Endothelial cell of umbilical vein (primary cell): ENCODE data around the gene MEF2A. TPM values are rescaled to one million over a fixed set of nuclear protein-coding genes. Genes with fewer than 3 reads are reported as not detected.

Experiments
- BruUV-seq: library from RNA; stranded (reverse); fragments of 400-500 nt; replicated peaks from 2 replicates; lab custom pipeline; 2021; lab: Mats Ljungman, UMichigan
- CTCF ChIA-PET: fragments of 300-600, 350-600 bp; sonication (Branson Sonifier 250); formaldehyde crosslinking; loops from one replicate; lab custom pipeline; 2021; ENCODE audit warnings: antibody characterized with exemption, inconsistent platforms; lab: Charles Lee
- POLR2A ChIA-PET: fragments of 300-600, 350-600 bp; sonication (Branson Sonifier 250); formaldehyde crosslinking; loops from one replicate; lab custom pipeline; 2021; ENCODE audit warnings: antibody characterized with exemption, inconsistent platforms; lab: Charles Lee
- DNase-seq: peaks from one replicate; pipeline ENCODE4 v3.0.0-alpha.2; 2011; ENCODE audit warnings: low read depth, low spot score
- FAIRE-seq: peaks from 2 replicates; lab custom pipeline; 2011; peaks lifted over from hg19 to GRCh38; lab: Jason Lieb, UNC
- H2AFZ ChIP-seq: 2 replicates; pipeline ENCODE4 v1.6.0; 2012; ENCODE audit warnings: low read depth, low read length, control low read depth, inconsistent platforms
- H3K27ac ChIP-seq: 2 replicates; pipeline ENCODE4 v1.5.1; 2011; ENCODE audit warnings: low read depth, mild to moderate bottlenecking, control low read depth, low read length, moderate library complexity; ENCODE audit not compliant: insufficient read depth
- H3K27me3 ChIP-seq, 2 experiments: 2 replicates each; pipeline versions ENCODE4 v1.6.0 to v1.6.1; 2011; ENCODE audit warnings: low read length in 2 of 2, mixed read lengths in 1 of 2; ENCODE audit not compliant: control insufficient read depth in 2 of 2, insufficient read depth in 2 of 2
- H3K36me3 ChIP-seq, 2 experiments: 2 replicates in 1 of 2; 3 replicates in 1 of 2; pipeline ENCODE4 v1.5.1; 2011; ENCODE audit warnings: low read length in 2 of 2, mild to moderate bottlenecking in 1 of 2, moderate library complexity in 1 of 2; ENCODE audit not compliant: control insufficient read depth in 2 of 2, insufficient read depth in 2 of 2; ENCODE audit errors: extremely low read depth in 1 of 2
- H3K4me1 ChIP-seq: 3 replicates; pipeline ENCODE4 v1.5.1; 2011; ENCODE audit warnings: mild to moderate bottlenecking, low read length; ENCODE audit not compliant: control insufficient read depth, insufficient read depth; ENCODE audit errors: extremely low read depth
- H3K4me2 ChIP-seq: 2 replicates; pipeline ENCODE4 v1.6.1; 2011; ENCODE audit warnings: low read length, control low read depth, mixed read lengths; ENCODE audit not compliant: insufficient read depth
- H3K4me3 ChIP-seq, 3 experiments: fragments of 200-600 bp in 1 of 3; sonication (generic), shearing (Covaris generic) in 1 of 3; replicated peaks in 1 of 3; 2 replicates each; pipeline ENCODE4 v1.5.1; 2011 to 2016; ENCODE audit warnings: control low read depth in 3 of 3, low read length in 3 of 3, mild to moderate bottlenecking in 2 of 3, inconsistent platforms in 1 of 3, low read depth in 1 of 3, moderate library complexity in 1 of 3; ENCODE audit not compliant: insufficient read depth in 1 of 3
- H3K79me2 ChIP-seq: 2 replicates; pipeline ENCODE4 v1.6.0; 2012; ENCODE audit warnings: low read length, inconsistent platforms; ENCODE audit not compliant: control insufficient read depth, insufficient read depth
- H3K9ac ChIP-seq: replicated peaks from 2 replicates; pipeline ENCODE3; 2011; ENCODE audit warnings: low read length, control low read depth; ENCODE audit not compliant: insufficient read depth; ENCODE audit errors: extremely low read depth
- H3K9me1 ChIP-seq: replicated peaks from 3 replicates; pipeline ENCODE4 v1.6.0; 2011; ENCODE audit warnings: mild to moderate bottlenecking, low read length; ENCODE audit not compliant: control insufficient read depth, insufficient read depth; ENCODE audit errors: extremely low read depth
- H3K9me3 ChIP-seq: replicated peaks from 2 replicates; pipeline ENCODE4 v1.5.1; 2012; ENCODE audit warnings: low read length, inconsistent platforms; ENCODE audit not compliant: control insufficient read depth, insufficient read depth
- H4K20me1 ChIP-seq: replicated peaks from 2 replicates; pipeline ENCODE3; 2011; ENCODE audit warnings: mild to moderate bottlenecking, low read length; ENCODE audit not compliant: control insufficient read depth, insufficient read depth; ENCODE audit errors: extremely low read depth
- EZH2 ChIP-seq: IDR thresholded peaks from 2 replicates; pipeline ENCODE4 v1.6.1; 2012; ENCODE audit warnings: borderline replicate concordance, low read depth, mild to moderate bottlenecking, moderate library complexity, low read length, inconsistent platforms; ENCODE audit not compliant: severe bottlenecking
- FOS ChIP-seq: IDR thresholded peaks from 2 replicates; pipeline ENCODE4 v1.6.1; 2011; ENCODE audit warnings: mild to moderate bottlenecking, low read length, moderate library complexity, borderline replicate concordance; ENCODE audit not compliant: insufficient read depth
- GATA2 ChIP-seq: IDR thresholded peaks from 2 replicates; pipeline ENCODE4 v1.7.0; 2011; ENCODE audit warnings: low read depth, mild to moderate bottlenecking, moderate library complexity, mixed read lengths, low read length; ENCODE audit not compliant: insufficient read length, insufficient read depth
- JUN ChIP-seq: IDR thresholded peaks from 2 replicates; pipeline ENCODE4 v1.6.1; 2011; ENCODE audit warnings: borderline replicate concordance, low read depth; ENCODE audit not compliant: insufficient read length, insufficient read depth
- POLR2A ChIP-seq: IDR thresholded peaks from 2 replicates; pipeline ENCODE4 v1.6.1; 2012; ENCODE audit warnings: low read depth, mild to moderate bottlenecking, control low read depth, low read length
- POLR2AphosphoS5 ChIP-seq: IDR thresholded peaks from 2 replicates; pipeline ENCODE4 v1.6.1; 2012; ENCODE audit warnings: low read depth, mild to moderate bottlenecking, control low read depth, low read length, moderate library complexity; ENCODE audit not compliant: insufficient read depth
- dilution Hi-C: fragments of 300-500 bp; cut with MboI; formaldehyde crosslinking; loops from one replicate; pipeline ENCODE4 v1.15.0; 2019; ENCODE audit warnings: low sequenced_read_pairs; ENCODE audit not compliant: extremely low pct_ligation_motif_present
- intact Hi-C: fragments of 100-400 bp; cut with micrococcal nuclease; formaldehyde crosslinking; loops from one replicate; pipeline ENCODE4 v1.10.0; 2022
- polyA plus RNA-seq, 4 experiments: library from polyadenylated mRNA; depleted of rRNA in 3 of 4; stranded (reverse) in 3 of 4; unstranded in 1 of 4; fragments of >200 nt; gene quantifications; 2 replicates each; pipeline versions ENCODE4 v1.2.1 to v1.2.3, GENCODE V29; 2011 to 2012; ENCODE audit warnings: missing spikeins in 1 of 4
- total RNA-seq: library from RNA; stranded (reverse); gene quantifications from 2 replicates; pipeline ENCODE4 v1.2.3, GENCODE V29; 2021
- TF ChIP-seq, protein P1 (sequence below): IDR thresholded peaks from 2 replicates; pipeline ENCODE4 v1.6.1; 2011; ENCODE audit not compliant: insufficient read depth, insufficient read length

MEF2A gene
- total and polyA plus RNA-seq, 2 donors (not counting 3 experiments of a cell fraction or from before 2014, with no cell fraction given) = 38.0 to 45.3 TPM

DNA sequence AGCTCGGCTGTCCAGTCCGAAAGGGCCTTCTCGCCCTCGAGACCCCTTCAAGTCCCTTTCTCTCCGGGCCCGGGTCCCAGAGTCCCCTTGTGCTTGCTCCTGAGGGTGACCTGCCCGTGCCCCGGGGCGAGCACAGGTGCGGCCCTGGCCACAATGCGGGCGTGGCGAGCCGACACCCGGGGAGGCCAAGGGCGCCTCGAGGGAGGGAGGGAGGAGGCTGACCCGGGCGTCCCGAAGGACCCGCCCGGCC, 810 bp upstream of the MEF2A start:
- Histone ChIP-seq H3K4me1 (peaks cover 31% of the 10 kb centered on the region), H3K9ac (no peak overlapping the region), H3K36me3 (no peaks in the 10 kb centered on the region), H3K27me3 (no peaks in the 10 kb centered on the region), H3K4me3 (peak overlapping the region in 2 of 3 experiments; percentile 9 to 20), H3K27ac (no peak overlapping the region), H3K9me3 (no peaks in the 10 kb centered on the region), H2AFZ (peak overlapping the region; percentile 73), H4K20me1 (no peaks in the 10 kb centered on the region), H3K79me2 (peaks cover 33% of the 10 kb centered on the region), H3K4me2 (peak overlapping the region; percentile 25), H3K9me1 (no peaks in the 10 kb centered on the region)
- CTCF ChIA-PET = interaction anchor here (1.0 to 11.7 kb wide), 4 partner anchors 118 to 157 kb away, joined by 3 to 119 read pairs (median 18); no protein-coding TSS in a partner anchor
- DNase-seq = no peak
- TF ChIP-seq POLR2A = no peak
- TF ChIP-seq EZH2 = no peak
- TF ChIP-seq, protein P1, sequence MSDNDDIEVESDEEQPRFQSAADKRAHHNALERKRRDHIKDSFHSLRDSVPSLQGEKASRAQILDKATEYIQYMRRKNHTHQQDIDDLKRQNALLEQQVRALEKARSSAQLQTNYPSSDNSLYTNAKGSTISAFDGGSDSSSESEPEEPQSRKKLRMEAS = no peak
- intact Hi-C loops (loop anchor here (1.0 to 5.0 kb wide), 9 partner anchors 56 to 443 kb away; no protein-coding TSS in a partner anchor), dilution Hi-C loops (no loop called here)
- no TSS peak for BruUV-seq
- no peak for FAIRE-seq
- POLR2A ChIA-PET = interaction anchor here (0.7 kb wide), 1 partner anchor 19 kb away, joined by 3 read pairs; no protein-coding TSS in a partner anchor

DNA sequence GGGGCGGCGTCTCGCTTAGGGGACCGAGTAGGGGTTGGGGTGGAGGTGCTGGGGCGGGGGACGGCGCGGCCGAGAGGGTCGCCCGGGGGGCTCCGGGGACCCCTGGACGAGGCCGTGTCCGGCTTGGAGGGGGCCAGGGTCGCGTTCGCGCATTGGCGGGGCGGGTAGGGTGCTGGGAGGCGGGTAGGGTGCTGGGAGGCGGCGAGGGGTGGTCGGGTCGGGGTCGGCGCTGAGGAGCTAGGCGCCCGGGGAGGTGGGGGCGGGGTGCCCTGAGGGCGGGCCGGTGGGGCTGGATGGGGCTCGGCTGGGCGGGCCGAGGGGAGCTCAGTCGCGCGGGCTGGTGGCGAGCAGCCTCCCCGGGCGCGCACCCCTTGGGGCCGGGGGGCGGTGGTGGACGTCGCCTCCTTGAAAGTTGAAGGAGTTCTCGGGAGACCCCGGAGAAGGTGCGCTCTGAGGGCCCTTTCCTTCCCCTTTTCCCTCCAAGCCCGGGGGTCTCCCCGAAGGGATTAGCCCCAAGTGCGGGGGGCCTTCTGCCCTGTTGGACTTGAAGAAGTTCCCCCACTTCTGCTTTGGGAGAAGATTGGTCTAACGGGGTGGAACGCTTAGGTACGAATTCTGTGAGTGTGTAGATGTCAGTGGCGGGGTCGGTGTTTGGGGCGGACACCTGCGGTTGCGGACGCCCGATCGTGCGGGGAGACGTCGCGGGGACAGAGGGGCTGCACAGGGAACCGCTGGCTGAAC, 543 bp downstream of the MEF2A start:
- FAIRE-seq (no peak), DNase-seq (peak; percentile 33)
- Histone ChIP-seq H3K9me3 (no peaks in the 10 kb centered on the region), H2AFZ (peak overlapping the region; percentile 85), H3K4me1 (peaks cover 31% of the 10 kb centered on the region), H3K4me3 (peak overlapping the region; percentile 67 to 90 (median 89)), H3K9me1 (no peaks in the 10 kb centered on the region), H3K36me3 (no peaks in the 10 kb centered on the region), H4K20me1 (peaks cover 1% of the 10 kb centered on the region), H3K9ac (peak overlapping the region; percentile 94), H3K4me2 (peak overlapping the region; percentile 84), H3K79me2 (peaks cover 45% of the 10 kb centered on the region), H3K27me3 (no peaks in the 10 kb centered on the region), H3K27ac (peak overlapping the region; percentile 82)
- TF ChIP-seq GATA2 (no peak), POLR2AphosphoS5 (no peak), JUN (no peak), EZH2 (no peak), FOS (no peak)
- TF ChIP-seq, protein P1 = no peak
- ChIA-PET POLR2A (interaction anchor here (0.6 to 2.0 kb wide), 2 partner anchors 127 to 138 kb away, joined by 3 to 5 read pairs; no protein-coding TSS in a partner anchor), CTCF (interaction anchor here (1.1 to 11.7 kb wide), 8 partner anchors 16 to 294 kb away, joined by 3 to 119 read pairs (median 4); no protein-coding TSS in a partner anchor)
- no TSS peak for BruUV-seq
- intact Hi-C loops = loop anchor here (2.0 to 5.0 kb wide), 4 partner anchors 159 to 444 kb away; partner anchors contain the start of gene LRRC28
- dilution Hi-C loops = no loop called here
